ENCODE measurements around the gene C14orf93.
"Not testable (repeated sequence)": the region's sequence is repeated elsewhere in the genome, so short reads cannot be mapped to it uniquely, and the experiment has no call there.

DNA sequence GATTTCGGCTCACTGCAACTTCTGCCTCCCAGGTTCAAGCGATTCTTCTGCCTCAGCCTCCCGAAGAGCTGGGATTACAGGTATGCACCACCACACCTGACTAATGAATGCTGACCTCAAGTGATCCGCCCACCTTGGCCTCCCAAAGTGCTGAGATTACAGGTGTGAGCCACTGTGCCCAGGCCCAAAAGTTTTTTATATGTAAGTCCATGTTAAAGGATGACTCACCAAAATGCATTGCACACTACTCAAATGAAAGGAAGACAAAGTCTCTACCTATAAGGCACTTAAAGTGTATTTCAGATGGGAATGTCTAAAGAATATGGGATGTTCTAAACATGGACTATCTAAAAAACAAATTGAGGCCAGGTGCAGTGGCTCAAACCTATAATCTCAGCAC, 5.7 kb downstream of the C14orf93 start:
- TF ChIP-seq, protein P1, sequence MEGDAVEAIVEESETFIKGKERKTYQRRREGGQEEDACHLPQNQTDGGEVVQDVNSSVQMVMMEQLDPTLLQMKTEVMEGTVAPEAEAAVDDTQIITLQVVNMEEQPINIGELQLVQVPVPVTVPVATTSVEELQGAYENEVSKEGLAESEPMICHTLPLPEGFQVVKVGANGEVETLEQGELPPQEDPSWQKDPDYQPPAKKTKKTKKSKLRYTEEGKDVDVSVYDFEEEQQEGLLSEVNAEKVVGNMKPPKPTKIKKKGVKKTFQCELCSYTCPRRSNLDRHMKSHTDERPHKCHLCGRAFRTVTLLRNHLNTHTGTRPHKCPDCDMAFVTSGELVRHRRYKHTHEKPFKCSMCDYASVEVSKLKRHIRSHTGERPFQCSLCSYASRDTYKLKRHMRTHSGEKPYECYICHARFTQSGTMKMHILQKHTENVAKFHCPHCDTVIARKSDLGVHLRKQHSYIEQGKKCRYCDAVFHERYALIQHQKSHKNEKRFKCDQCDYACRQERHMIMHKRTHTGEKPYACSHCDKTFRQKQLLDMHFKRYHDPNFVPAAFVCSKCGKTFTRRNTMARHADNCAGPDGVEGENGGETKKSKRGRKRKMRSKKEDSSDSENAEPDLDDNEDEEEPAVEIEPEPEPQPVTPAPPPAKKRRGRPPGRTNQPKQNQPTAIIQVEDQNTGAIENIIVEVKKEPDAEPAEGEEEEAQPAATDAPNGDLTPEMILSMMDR (IDR thresholded peaks at IDR 0.05) = not testable (repeated sequence)
- not testable (repeated sequence) for TF ChIP-seq POLR2A (IDR thresholded peaks at IDR 0.05)

Measured in right lobe of liver (tissue), 4 donors.